Activated CD8-positive, alpha-beta memory T cell treated with anti-CD3 and anti-CD28 coated beads, Interleukin-2, amount 50 U/mL, for 1 hour (primary cell): ENCODE measurements around the gene SPNS2.

Experiments
- DNase-seq: peaks from one replicate; pipeline ENCODE4 v3.0.0-alpha.2; 2020; ENCODE audit errors: extremely low read depth

SPNS2 gene, protein sequence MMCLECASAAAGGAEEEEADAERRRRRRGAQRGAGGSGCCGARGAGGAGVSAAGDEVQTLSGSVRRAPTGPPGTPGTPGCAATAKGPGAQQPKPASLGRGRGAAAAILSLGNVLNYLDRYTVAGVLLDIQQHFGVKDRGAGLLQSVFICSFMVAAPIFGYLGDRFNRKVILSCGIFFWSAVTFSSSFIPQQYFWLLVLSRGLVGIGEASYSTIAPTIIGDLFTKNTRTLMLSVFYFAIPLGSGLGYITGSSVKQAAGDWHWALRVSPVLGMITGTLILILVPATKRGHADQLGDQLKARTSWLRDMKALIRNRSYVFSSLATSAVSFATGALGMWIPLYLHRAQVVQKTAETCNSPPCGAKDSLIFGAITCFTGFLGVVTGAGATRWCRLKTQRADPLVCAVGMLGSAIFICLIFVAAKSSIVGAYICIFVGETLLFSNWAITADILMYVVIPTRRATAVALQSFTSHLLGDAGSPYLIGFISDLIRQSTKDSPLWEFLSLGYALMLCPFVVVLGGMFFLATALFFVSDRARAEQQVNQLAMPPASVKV

DNA sequence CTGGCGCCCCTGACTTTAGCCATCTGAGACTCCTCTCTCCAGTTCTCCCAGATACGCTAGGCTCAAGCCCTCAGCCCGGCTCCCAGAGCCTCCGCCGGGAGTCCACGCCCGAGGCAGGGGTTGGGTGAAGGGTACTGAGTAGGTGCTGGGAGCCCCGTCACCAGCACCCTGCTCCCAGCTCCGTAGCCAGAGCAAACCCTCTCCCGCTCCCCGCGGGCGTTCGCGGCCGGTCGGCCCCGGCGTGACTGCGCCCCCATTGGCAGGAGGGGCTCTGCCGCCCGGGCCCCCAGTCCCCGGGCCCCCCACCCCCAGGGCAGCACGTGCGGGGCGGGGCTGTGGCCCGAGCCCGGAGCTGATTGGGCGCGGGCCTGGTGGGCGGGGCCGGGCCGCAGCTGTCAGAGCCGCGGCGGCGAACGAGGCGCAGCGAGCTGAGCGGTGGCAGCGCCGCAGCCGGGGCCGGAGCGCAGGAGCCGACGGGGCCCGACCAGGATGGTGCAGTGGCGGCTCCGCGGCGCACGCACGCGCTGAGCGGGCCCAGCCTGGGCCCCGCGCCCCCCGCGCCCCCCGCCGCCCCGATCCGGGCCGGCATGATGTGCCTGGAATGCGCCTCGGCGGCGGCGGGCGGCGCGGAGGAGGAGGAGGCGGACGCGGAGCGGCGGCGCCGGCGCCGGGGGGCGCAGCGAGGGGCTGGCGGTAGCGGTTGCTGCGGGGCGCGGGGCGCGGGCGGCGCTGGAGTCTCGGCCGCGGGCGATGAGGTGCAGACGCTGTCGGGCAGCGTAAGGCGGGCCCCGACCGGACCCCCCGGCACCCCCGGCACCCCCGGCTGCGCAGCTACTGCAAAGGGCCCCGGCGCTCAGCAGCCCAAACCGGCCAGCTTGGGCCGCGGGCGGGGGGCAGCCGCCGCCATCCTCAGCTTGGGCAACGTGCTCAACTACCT lies at the start of gene SPNS2:
SPNS2 (plus strand) TSS at position 421 of the 937 bp plus-strand sequence; CDS start at position 588, 167 bp downstream.
- DNase-seq: no peak

DNA sequence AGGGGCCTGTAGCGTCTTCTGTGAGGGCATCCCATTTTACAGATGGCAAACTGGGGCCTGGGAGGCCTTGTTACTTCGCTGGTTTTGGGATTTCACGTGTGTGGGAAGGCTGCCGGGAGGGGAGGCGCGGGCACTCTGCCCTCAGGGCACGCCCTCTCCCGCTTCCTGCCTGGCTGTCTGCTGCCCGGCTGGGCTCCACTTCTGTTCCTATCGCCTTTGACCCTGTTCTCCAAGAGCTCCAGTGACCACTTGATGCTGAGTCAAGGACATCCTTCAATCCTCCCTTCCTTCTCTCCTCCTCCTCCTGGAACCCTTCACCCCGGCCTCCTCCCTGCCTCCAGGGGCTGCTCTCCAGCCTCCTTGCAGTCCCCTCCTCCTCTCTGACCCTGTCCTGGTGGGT lies 48.9 kb upstream of the SPNS2 start:
- no peak for DNase-seq

DNA sequence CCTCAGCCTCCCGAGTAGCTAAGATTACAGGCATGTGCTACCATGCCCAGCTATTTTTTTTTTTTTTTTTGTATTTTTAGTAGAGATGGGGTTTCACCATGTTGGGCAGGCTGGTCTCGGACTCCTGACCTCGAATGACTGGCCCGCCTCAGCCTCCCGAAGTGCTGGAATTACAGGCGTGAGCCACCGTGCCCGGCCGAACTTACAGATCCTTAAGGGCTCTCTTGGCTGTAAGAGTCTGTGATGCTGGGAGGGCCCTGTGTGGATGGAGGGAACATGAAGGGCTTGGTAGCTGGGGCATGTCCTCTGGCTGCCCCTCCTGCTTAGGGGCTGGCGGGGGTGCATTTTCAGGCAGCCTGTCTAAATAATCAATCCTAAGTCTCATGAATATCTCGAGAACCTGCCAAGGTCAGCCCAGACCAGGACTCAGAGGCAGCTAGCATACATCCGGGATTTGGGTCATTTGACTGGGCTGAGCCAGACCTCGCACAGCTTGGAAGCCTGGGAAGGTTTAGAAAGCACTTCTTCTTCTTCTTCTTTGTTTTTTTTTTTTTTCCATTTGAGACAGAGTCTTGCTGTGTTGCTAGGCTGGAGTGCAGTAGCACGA lies 47.9 kb upstream of the SPNS2 start:
- no peak for DNase-seq

DNA sequence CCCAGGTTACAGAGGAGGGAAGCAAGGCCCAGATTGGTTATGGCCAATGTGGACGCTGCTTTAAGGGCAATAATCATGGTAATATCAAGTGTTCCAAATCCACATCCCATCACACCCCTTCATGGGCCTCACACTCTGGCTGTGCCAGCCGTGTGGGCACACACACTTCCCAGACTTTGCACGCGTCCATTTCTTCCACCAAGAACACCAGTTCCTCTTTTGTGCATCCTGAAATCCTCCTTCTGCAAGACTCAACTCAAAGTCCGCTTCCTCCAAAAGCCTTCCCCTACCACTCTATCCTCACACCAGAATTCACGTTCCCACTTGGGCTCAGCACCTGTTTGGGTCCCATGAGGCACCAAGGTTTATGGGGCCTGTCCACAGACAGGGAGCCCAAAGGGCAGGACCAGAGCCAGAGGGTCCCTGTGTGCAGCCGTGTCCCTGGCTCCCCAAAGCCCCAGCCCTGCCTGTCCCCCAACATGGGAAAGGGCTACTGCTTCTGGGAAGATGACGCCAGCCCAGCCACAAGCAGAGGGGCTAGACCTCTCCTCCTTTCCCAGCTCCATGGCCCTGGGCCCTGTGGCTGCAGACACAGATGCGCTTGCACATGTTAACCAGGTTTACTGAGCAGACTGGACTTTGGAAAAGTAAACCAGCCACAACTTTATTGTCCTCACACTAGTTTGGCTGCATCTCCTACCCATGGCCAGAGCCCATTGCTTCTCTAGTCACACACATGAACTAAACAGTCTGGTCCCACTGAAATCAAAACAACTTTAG lies 44.7 kb upstream of the SPNS2 start:
- no peak for DNase-seq

DNA sequence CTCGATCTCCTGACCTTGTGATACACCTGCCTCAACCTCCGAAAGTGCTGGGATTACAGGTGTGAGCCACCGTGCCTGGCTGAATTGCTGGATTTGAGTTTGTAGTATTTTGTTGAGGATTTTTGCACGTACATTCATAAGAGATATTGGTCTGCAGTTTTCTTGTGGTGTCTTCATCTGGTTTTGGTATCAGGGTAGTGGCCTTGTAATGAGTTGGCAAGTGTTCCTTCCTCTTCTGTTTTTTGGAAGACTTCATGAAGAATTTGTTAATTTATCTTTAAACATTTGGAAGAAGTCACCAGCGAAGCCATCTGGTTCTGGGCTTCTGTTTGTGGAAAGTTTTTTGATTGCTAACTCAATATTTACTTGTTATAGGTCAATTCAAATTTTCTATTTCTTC lies 38.0 kb upstream of the SPNS2 start:
- no peak for DNase-seq

DNA sequence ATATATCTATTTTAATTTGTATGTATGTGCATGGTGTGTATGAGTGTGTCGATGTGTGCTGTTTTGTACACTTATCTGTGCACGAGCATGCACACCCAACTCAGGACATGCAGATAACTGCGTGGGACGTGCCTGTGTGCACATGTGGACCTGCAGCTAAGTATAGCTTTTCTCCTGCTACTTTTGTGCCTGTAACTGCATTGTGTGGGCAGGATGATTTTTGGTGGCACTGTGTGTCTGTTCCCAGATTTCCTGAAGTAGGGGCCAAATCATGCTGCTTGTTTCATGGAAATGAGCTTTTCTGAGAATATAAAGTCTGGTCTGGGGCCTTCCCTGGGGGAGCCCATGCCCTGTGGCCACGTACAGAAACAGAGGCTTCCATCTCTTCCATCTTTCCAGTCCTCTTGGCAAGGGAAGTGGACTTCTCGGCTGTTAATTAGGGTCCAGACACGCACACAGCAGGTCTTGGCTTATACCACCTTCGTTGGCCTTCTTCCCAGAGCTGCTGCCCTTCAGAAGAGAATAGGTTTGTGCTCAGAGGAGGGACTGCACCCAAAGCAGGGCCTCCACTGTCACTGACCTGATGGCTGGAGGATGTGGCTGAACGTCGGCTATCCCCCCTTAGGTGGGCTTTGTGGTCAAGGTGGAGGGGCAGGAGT lies 34.7 kb upstream of the SPNS2 start:
- no peak for DNase-seq

DNA sequence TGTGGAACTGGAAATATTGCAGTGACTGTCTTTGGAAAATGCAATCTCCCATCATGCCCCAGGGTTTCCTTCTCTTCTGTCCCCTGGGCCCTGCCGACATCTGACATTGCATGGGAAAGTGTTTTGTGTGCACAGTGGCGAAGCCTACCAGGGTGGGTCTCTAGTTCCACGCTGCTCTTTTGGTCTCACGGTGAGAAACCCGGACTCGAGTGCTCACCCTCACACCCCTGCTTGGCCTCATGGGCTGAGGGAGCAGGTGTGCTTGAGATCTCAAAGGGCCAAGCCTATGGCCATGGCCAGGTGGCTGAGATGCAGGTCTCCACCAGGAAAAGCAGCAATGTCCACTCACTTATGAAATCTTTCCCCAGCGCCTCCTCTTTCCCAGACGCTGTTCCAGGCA lies 32.9 kb upstream of the SPNS2 start:
- DNase-seq: no peak

DNA sequence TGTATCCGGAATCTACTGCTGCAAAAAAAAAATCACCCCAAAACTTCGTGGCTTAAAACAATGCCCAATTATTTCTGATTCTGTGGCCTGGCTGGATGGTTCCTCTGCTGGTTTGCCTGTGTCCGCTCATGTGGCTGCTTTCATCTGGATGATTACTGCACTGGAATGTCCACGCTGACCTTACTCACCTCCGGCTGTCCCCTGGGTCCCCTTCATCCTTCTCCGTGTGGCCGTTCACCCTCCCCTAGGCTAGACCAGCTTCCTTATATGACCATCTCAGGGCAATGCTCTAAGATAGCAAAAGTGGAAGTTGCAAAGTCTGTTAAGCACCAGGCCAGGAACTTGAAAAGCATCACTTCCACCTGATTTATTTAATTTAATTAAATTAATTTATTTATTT lies 31.4 kb upstream of the SPNS2 start:
- no peak for DNase-seq

DNA sequence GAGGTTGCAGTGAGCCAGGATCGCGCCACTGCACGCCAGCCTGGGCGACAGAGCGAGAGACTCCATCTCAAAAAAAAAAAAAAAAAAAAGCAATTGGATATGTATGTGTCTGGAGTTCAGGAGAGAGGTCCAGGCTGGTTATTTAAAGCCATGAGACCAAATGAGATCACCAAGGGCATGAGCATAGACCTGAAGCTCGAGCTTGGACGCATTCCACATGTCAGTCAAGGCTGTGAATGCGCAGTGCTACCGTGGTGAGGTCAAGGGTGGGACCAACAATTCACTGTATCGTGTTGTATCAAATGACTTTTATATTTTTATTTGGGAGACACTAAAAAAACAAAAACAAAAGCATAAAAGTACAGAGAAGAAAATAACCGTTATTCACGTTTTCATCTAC lies 29.1 kb upstream of the SPNS2 start:
- no peak for DNase-seq

DNA sequence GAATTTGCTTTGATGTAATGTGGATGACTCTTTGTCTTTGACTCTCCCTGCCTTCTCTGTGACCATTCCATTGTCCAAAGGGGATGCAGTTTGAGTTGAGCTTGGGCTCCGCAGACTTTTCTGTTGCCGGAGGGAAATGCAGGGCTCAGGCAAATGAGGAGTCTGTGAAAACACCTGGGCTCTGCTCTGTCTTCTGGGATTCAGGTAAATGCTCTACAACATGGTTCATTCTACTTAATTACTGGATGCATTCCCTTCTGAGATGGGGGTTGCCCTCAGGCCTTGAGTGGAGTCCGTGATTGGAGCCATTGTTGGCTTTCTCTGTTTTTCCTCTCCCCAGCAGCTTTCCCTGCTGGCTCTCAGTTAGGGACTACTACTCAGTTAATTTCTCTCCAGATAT lies 26.4 kb upstream of the SPNS2 start:
- DNase-seq: no peak

DNA sequence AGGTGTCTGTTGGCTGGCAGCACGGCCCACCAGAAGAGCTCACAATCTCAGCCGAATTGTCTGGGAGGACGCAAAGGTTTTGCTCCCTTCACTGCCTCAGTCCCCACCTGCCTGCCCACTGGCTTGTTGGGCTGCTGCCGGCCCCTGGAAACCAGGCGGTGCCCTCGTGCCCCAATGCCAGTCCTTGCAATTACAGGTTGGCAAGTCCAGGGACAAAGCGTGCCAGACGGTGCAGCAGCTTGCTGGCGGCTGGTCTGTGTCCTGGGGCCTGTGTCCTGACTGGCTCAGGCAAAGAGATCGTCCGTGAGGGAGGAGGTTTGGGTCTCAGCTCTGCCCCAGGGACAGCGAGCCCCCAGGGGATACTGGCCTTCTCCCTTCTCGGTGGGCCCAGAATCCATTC lies 24.6 kb upstream of the SPNS2 start:
- DNase-seq: no peak

DNA sequence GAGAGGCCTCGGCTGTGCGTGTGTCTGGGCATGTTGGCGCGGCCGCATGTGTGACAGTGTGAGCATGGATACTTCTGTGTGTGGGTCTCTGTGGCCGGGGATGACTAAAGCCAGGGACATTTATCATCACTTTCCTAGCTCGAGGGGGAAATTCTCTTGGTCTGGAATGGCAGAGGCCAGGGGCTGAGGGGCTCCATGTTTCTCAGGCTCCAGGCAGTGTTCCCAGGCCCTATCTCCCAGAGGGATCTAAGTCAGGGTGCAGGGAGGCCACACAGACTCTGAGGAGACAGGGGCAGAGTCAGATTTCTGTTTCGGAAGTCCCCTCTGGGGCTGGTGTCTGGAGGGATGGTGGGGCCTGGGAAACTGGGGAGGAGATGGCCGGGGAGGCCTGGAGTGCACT lies 23.7 kb upstream of the SPNS2 start:
- DNase-seq: no peak

DNA sequence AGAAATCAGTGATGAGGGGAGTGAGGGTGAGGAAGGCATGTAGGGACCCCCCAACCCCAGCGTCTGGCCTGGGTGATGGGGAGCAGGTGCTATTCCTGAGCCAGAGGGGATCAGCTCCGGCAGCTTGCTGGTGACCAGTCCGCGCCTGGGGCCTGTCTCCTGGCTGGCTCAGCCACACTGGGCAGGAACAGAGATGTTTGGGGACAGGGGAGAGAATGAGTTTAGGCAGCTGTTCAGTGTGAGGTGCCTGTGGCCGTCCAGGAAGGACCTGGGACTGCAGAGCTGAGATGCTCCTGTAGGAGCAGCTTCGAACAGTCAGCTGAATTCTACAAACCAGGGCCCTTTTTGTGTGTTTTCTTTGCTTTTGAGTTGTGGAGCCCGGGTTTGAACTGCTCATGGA lies 23.2 kb upstream of the SPNS2 start:
- no peak for DNase-seq

DNA sequence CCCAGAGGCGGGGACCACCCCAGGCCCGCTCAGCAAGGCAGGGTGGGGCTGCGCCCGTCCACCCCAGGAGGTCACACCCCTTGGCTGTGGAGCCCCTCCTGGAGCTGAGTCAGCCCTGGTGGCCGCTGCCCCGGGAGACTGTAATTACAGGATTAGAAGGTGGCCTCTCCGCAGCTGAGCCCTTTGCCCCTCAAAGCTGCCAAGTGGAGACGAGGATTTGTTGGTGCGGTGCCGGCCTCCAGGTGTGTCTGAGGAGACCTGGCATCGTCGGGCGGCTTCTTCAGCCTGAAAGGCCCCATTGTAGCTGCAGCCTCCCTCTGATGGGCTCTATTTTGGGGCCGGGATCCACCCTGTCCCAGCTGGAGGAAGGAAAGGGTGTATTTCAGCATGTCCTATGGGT lies 22.7 kb upstream of the SPNS2 start:
- DNase-seq: no peak

DNA sequence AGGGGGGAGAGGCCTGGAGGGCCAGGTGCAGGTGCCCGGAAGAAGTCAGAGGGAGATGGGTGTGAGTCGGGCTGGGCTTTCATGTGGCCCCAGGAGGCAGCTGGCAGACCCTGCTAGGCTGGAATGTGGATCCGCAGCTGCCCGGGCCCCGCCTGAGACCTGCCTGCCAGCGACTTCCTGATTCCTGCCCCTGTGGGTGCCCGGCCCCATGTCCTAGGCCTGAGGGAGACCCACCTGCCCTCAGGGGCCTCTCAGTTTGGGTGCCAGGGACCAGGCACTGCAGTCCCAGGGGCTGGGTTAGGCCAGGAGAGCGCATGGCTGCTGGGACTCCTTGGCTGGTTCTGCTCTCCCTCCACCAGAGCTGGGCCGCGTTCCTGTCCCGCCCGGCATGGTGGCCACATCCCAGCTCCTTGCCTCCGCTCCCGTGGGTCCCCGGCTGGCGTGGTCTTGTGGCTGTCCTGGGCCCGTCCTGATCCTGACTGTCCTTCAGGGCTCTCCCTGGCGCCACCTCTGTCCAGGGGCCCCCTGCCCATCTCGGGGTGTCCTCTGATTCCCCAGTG lies 22.1 kb upstream of the SPNS2 start:
- DNase-seq: no peak

DNA sequence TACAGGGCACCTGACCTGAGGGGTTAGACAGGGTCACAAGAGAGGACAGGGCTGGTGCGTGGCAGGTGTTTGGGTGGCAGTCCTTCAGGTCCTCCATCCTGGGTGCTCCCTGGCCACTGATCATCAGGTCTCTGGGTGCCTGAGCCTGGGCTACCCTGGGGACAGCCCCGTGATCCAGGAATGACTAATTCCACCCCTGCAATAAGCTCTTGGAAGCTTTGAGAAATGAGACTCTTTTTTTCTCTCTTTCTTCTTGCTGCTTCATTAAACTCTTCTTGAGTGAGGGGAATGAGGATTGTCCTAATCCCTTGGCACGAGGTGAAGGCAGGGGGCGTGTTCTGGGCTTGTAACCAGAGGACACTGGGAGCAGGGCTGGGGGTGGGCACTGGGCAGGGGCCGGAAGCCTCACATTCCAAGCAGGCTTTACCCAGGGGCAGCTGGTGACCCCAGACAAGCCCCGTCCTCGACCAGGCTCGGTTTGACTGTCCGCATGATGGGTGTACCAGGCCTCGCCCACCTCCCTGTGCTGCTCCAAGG lies 21.4 kb upstream of the SPNS2 start:
- DNase-seq: no peak

DNA sequence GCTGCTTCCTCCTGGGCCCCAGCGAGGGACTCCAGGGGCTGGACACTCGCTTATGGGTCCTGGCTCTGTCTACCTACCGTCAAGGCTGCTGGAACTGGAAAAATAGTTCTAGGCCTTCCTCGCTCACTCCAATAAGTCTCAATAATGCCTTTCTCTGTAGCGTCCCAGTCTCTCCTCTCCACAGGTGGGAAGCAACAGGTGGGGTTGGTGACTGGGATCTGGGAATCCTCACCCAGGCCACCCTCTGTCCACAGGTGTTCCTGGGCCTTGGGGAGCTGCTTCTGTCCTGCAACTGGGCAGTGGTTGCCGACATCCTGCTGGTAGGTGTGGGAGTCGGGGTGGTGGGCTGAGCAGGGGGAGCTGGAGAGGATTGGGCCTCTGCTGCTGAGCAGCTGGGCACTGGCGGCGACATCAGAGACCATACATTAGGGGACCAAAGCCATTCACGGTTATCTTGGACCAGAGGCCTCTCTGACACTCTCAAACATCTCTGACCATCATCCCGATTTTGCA lies 20.3 kb upstream of the SPNS2 start:
- no peak for DNase-seq

DNA sequence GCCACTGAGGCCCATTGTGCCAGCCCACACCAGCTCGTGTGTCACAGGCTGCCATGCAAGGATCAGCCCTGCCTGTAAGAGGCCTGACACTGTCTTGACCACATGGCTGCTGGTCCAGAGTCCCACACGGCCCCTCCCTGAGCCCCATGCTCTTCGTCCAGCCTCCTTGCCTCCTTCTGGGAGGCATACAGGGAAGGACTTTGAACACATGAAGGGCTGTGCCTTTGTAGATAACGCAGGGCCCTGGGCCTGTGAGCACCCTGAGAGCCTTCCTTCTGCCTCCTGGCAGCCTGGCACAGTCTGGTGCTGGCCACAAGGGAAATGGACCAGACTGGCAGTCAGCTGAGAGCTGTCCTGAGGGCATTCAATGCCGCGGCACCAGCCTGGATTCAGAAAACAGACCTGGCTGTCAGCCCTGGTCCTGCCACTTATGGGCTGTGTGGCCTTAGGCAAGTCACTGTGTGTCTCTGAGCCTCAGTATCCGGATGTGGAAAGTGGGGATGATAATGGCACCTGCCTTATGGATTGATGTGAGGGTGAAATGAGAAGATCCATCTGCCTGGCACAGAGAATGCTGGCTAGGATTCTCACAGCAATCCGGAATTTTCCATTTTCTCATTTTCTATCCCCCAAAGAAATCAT lies 19.2 kb upstream of the SPNS2 start:
- DNase-seq: no peak

DNA sequence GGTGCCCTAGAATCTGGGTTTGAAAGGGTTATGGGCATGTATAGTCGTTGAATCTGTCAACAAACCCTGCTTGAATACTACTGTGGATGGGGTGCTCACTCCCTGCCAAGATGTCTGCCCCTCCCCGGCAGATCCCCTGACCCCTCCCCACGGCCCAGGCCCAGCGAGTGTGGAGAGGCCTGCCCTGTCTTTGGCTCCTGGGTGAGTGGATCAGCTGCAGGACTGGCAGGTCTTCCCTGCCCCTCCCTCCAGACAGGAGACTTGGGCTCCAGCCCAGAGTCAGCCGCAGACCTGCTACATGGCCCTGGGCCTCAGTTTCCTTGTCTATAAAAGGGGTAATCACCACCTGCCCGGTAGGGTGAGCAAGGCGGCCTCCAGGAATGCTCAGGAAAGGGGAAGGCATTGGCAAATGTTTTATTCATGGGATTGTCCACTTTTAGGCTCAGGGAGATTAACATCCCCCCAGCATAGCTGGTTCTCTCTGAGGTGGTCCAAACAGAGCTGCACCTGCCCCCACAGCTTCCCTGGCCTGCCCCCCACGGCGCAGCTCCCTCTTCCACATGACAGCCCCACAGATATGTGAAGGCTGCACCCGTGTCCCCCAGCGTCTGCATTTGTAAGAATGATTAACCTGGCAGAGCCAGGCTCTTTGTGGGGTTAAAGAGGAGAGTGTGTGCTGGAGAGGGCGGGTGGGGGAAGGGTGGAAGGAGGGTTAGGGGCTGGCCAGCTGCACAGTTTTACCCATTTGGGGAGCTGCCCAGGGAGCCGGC lies 18.5 kb upstream of the SPNS2 start:
- DNase-seq: no peak
